Measurements from ENCODE around the gene TNFRSF19.
"Not testable (repeated sequence)": the region's sequence is repeated elsewhere in the genome, so short reads cannot be mapped to it uniquely, and the experiment has no call there.

The TNFRSF19 gene

GRCh38 chr13:23571431-23571830 lies 1.2 kb downstream of the TNFRSF19 start:
- DNase-seq: no peak

- no peak for DNase-seq
Observed at GRCh38 chr13:23572836-23573235, 2.6 kb downstream of the TNFRSF19 start.

- no peak for DNase-seq
Observed at GRCh38 chr13:23574421-23575145, 4.4 kb downstream of the TNFRSF19 start.

GRCh38 chr13:23575632-23576031 lies 5.4 kb downstream of the TNFRSF19 start:
- DNase-seq: no peak

- peak; percentile 82 for DNase-seq
Observed at GRCh38 chr13:23578411-23579071, 8.3 kb downstream of the TNFRSF19 start.

GRCh38 chr13:23579072-23579895 lies 9.1 kb downstream of the TNFRSF19 start:
- peak; percentile 95 for DNase-seq

- DNase-seq: no peak
Observed at GRCh38 chr13:23579896-23580683, 9.9 kb downstream of the TNFRSF19 start.

GRCh38 chr13:23580684-23581060 lies 10.5 kb downstream of the TNFRSF19 start:
- no peak for DNase-seq

- DNase-seq: no peak
Observed at GRCh38 chr13:23583491-23583890, 13.3 kb downstream of the TNFRSF19 start.

GRCh38 chr13:23584275-23584674 lies 14.1 kb downstream of the TNFRSF19 start:
- no peak for DNase-seq

- no peak for DNase-seq
Observed at GRCh38 chr13:23586336-23586735, 16.1 kb downstream of the TNFRSF19 start.

- DNase-seq: no peak
Observed at GRCh38 chr13:23588666-23589065, 18.5 kb downstream of the TNFRSF19 start.

- no peak for DNase-seq
Observed at GRCh38 chr13:23592596-23592995, 22.4 kb downstream of the TNFRSF19 start.

GRCh38 chr13:23593148-23593547 lies 22.9 kb downstream of the TNFRSF19 start:
- DNase-seq: no peak

- not testable (repeated sequence) for DNase-seq
Observed at GRCh38 chr13:23594290-23594689, 24.1 kb downstream of the TNFRSF19 start.

GRCh38 chr13:23598369-23598768 lies 28.2 kb downstream of the TNFRSF19 start:
- no peak for DNase-seq

- no peak for DNase-seq
Observed at GRCh38 chr13:23599083-23599925, 29.1 kb downstream of the TNFRSF19 start.

- DNase-seq: no peak
Observed at GRCh38 chr13:23600100-23600499, 29.9 kb downstream of the TNFRSF19 start.

- no peak for DNase-seq
Observed at GRCh38 chr13:23600534-23600933, 30.3 kb downstream of the TNFRSF19 start.

- no peak for DNase-seq
Observed at GRCh38 chr13:23605831-23606230, 35.6 kb downstream of the TNFRSF19 start.

GRCh38 chr13:23608138-23608537 lies 37.9 kb downstream of the TNFRSF19 start:
- DNase-seq: no peak

Data from stimulated activated CD4-positive, alpha-beta T cell treated with anti-CD3 and anti-CD28 coated beads, Interleukin-15, amount 100 ng/mL, for 24 hours (primary cell).